GM12874 (cell line): ENCODE data around the gene BCL2L1.

Experiments used
- TF ChIP-seq, protein P1 (sequence below): IDR thresholded peaks from 2 replicates; pipeline ENCODE4 v1.5.1; 2011; ENCODE audit warnings: low read depth, mild to moderate bottlenecking, control low read depth, low read length, moderate library complexity; ENCODE audit not compliant: insufficient read depth

Gene BCL2L1

DNA sequence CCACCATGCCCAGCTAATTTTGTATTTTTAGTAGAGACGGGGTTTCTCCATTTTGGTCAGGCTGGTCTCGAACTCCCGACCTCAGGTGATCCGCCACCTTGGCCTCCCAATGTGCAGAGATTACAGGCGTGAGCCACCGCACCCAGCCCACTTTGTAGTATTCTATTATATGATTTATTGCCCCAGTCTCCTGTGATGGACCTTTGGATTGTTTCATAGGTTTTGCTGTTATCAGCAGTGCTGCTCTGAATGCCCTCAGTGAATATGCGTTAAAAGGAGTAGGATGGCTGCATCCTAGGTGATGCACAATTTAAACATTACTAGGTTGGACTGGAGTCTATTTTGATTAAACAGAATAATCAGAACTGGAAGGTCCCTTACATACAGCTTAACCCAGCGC lies 107.3 kb downstream of the BCL2L1 start:
- TF ChIP-seq, protein P1, sequence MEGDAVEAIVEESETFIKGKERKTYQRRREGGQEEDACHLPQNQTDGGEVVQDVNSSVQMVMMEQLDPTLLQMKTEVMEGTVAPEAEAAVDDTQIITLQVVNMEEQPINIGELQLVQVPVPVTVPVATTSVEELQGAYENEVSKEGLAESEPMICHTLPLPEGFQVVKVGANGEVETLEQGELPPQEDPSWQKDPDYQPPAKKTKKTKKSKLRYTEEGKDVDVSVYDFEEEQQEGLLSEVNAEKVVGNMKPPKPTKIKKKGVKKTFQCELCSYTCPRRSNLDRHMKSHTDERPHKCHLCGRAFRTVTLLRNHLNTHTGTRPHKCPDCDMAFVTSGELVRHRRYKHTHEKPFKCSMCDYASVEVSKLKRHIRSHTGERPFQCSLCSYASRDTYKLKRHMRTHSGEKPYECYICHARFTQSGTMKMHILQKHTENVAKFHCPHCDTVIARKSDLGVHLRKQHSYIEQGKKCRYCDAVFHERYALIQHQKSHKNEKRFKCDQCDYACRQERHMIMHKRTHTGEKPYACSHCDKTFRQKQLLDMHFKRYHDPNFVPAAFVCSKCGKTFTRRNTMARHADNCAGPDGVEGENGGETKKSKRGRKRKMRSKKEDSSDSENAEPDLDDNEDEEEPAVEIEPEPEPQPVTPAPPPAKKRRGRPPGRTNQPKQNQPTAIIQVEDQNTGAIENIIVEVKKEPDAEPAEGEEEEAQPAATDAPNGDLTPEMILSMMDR = no peak
